Activated T-helper 17 cell treated with anti-CD3 and anti-CD28 coated beads, Interleukin-2, amount 50 U/mL, for 72 hours (primary cell): ENCODE results near the gene RASA3. TPM values are rescaled to one million over a fixed set of nuclear protein-coding genes. Genes with fewer than 3 reads are reported as not detected.

Experiments used
- ATAC-seq: fragments of 150-1000 bp; cut with Tn5 transposase; replicated peaks from 2 replicates; pipeline ENCODE4 v1.10.0; 2021; ENCODE audit warnings: mild to moderate bottlenecking, moderate library complexity
- H3K27ac Mint-ChIP-seq: one replicate; pipeline ENCODE4 v1.8.0; 2022; ENCODE audit warnings: mixed read lengths
- H3K27me3 Mint-ChIP-seq: one replicate; pipeline ENCODE4 v1.8.0; 2022; ENCODE audit warnings: mixed read lengths
- H3K36me3 Mint-ChIP-seq: one replicate; pipeline ENCODE4 v1.8.0; 2022; ENCODE audit warnings: low read depth, mild to moderate bottlenecking, mixed read lengths
- H3K4me1 Mint-ChIP-seq: one replicate; pipeline ENCODE4 v1.8.0; 2022; ENCODE audit warnings: mixed read lengths
- H3K4me3 Mint-ChIP-seq: one replicate; pipeline ENCODE4 v1.8.0; 2022; ENCODE audit warnings: mild to moderate bottlenecking, mixed read lengths
- H3K9me3 Mint-ChIP-seq: one replicate; pipeline ENCODE4 v1.8.0; 2022; ENCODE audit warnings: mixed read lengths
- total RNA-seq, 2 donors: library from RNA; stranded (reverse); gene quantifications; one replicate each; pipeline ENCODE4 v1.2.3, GENCODE V29; 2022

Gene RASA3
- total RNA-seq, 2 donors from 2014 or later: 18.4 to 62.5 TPM

DNA sequence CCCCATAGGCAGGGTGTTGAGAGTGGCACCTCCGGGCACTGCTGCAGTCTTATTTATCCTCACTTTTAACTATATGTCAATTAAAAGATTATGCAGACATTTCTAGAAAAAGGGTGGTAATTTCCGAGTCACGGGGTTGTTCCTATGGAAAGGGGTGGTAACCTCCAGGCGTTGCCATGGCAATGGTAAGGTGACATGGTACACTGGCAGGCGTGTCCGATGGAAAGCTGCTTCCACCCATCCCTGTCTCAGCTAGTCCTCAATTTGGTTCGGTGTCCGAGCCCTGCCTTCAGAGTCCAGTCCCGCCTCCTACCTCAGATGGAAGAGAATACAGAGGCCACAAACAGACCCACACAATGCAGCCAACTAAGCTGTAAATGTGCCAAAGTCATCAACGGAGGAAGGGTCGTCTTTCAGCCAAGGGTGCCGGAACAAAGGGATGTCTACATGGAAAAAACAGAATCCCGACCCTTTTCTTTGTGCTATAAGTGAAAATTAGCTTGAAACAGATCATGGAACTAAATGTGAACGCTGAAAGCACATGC is 85.9 kb downstream of the RASA3 start:
- peaks cover 38% of the 10 kb centered on the region for H3K4me1 Mint-ChIP-seq
- H3K27ac Mint-ChIP-seq: peak overlapping the region; percentile 33
- peaks cover 69% of the 10 kb centered on the region for H3K36me3 Mint-ChIP-seq
- H3K27me3 Mint-ChIP-seq: no peaks in the 10 kb centered on the region
- peak overlapping the region; percentile 41 for H3K4me3 Mint-ChIP-seq
- no peak for ATAC-seq
- no peaks in the 10 kb centered on the region for H3K9me3 Mint-ChIP-seq

DNA sequence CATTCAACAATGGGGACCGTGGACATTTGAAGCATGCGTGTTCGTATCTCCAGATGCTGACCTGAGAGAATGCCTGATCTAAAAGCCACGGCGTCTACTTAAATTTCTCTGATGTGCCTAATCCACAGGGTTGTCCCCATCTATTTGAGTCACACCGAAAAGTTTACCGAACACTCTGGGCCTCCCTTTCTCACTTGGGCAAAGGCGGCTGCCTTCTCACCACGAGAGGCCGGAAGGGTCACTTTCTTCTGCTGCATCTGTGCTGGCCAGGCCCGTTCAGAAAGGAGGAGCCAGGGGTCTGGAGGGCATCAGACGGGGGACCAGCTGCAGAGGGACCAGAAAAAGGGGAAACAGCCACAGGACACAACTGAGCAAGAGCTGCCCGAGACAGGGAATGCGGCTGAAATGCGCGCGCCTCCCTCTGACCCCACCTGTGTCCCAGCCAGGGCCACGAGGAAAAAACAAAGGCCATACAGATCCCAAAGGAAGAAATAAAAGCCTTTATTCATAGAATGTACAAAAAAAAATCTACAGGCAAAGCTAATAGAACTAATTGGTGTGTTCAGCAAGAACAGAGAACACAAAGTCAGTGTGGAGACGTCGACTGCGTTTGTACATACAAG is 87.2 kb downstream of the RASA3 start:
- Mint-ChIP-seq H3K27ac (peak overlapping the region; percentile 33), H3K9me3 (no peaks in the 10 kb centered on the region), H3K36me3 (peaks cover 77% of the 10 kb centered on the region), H3K4me1 (peaks cover 38% of the 10 kb centered on the region), H3K27me3 (no peaks in the 10 kb centered on the region), H3K4me3 (peak overlapping the region; percentile 6)
- ATAC-seq: no peak

DNA sequence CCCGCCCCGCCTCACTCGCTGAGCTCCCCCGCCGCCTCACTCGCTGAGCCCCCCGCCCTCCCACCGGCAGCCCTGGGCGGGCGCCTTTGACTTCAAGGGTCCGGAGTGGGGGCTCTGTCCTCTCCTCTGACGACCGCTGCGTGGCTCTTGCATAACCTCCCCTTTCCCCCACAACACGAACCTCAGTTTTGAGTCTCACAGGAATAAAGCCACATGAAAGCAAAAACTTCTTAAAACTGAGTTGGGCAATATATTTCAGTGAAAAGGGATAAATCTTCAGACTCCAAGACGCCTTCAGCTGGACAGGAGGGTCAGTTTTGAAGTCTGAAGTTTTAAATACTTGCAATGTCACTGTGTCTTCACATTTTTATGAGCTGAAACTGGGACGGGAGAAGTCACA is 87.9 kb downstream of the RASA3 start:
- no peak overlapping the region for H3K4me3 Mint-ChIP-seq
- H3K36me3 Mint-ChIP-seq: peaks cover 73% of the 10 kb centered on the region
- no peaks in the 10 kb centered on the region for H3K9me3 Mint-ChIP-seq
- no peak for ATAC-seq
- H3K27me3 Mint-ChIP-seq: no peaks in the 10 kb centered on the region
- H3K4me1 Mint-ChIP-seq: peaks cover 35% of the 10 kb centered on the region
- peak overlapping the region; percentile 33 for H3K27ac Mint-ChIP-seq

DNA sequence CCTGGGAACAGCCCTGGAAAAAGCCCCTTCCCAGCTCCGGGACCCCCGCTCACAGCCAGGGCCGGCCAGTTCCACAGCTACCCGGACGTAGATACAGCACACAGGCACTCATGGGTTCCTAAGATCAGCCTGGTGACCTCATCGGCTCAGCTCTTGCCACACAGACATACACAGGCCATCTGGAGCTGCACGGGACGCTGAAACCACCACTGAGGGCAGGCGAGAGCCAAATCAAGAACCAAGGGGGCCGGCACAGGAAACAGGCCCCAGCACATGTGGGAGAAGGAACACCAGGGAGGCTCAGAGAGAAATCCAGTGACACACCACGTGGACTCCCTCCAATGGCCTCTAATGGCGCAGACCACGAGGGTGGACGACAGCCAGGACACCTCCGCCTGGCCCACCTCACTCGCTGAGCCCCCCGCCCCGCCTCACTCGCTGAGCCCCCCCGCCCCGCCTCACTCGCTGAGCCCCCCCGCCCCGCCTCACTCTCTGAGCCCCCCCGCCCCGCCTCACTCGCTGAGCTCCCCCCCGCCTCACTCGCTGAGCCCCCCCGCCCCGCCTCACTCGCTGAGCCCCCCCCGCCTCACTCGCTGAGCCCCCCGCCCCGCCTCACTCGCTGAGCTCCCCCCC is 88.9 kb downstream of the RASA3 start:
- H3K27ac Mint-ChIP-seq: peak overlapping the region; percentile 56
- H3K36me3 Mint-ChIP-seq: peaks cover 66% of the 10 kb centered on the region
- H3K27me3 Mint-ChIP-seq: no peaks in the 10 kb centered on the region
- no peaks in the 10 kb centered on the region for H3K9me3 Mint-ChIP-seq
- no peak overlapping the region for H3K4me3 Mint-ChIP-seq
- ATAC-seq: peak; percentile 59
- peaks cover 27% of the 10 kb centered on the region for H3K4me1 Mint-ChIP-seq

DNA sequence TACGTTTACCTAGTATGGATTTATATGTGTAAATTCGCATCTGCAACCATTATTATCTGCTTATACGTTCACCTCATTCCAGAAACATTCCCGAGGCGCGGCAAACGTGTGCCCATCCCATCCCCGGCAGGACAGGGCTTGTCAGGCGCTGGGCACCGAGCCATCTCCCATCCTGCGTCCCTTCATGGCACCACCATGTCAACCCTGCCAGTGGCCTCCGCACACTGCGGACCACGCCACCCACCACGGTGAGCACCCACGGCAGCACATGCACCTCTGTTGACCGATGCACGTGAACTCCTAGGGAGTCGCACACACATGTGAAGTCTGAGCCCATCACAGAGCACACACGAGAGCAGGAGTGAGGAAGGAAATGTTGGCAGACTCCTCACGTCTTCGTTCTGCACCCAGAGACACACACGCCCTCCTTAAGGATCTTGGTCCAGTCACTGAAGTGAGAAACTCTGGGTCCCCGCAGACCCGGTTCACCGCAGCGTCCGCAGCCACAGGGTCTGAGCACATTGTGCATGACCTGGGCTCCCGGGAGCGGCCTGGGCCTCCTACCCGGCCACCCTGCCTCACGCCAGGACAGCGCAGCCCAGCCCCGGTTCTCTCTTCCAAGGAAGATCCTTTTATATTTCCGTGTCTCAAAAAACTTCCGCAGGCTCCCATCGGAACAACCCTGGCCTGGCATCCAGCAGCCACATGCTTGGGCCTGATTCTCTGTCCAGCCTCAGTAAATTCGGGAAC is 90.2 kb downstream of the RASA3 start:
- H3K27me3 Mint-ChIP-seq: no peaks in the 10 kb centered on the region
- H3K9me3 Mint-ChIP-seq: no peaks in the 10 kb centered on the region
- no peak for ATAC-seq
- peaks cover 25% of the 10 kb centered on the region for H3K4me1 Mint-ChIP-seq
- H3K4me3 Mint-ChIP-seq: no peak overlapping the region
- H3K36me3 Mint-ChIP-seq: peaks cover 67% of the 10 kb centered on the region
- no peak overlapping the region for H3K27ac Mint-ChIP-seq

DNA sequence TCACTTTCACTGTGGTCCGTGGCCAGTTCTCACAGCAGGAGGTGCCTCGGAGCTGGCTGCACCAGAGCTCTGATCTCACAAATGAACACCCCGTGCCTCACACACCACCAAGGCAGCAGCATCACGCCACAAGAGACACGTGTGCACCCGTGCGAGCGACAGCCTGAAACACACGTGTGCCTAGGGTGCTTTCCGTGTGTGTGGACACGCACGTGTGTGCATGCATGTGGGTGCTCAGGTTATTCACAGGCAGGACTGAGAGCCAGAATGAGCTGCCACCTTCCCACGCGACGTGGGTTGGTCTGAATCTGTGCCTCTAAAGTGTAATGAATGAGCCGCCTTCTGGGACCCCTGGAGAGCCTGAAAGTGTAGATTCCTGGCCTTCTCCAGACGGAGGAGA is 90.9 kb downstream of the RASA3 start:
- no peak overlapping the region for H3K4me3 Mint-ChIP-seq
- ATAC-seq: no peak
- H3K4me1 Mint-ChIP-seq: peaks cover 20% of the 10 kb centered on the region
- no peaks in the 10 kb centered on the region for H3K27me3 Mint-ChIP-seq
- peaks cover 67% of the 10 kb centered on the region for H3K36me3 Mint-ChIP-seq
- H3K9me3 Mint-ChIP-seq: no peaks in the 10 kb centered on the region
- H3K27ac Mint-ChIP-seq: no peak overlapping the region

DNA sequence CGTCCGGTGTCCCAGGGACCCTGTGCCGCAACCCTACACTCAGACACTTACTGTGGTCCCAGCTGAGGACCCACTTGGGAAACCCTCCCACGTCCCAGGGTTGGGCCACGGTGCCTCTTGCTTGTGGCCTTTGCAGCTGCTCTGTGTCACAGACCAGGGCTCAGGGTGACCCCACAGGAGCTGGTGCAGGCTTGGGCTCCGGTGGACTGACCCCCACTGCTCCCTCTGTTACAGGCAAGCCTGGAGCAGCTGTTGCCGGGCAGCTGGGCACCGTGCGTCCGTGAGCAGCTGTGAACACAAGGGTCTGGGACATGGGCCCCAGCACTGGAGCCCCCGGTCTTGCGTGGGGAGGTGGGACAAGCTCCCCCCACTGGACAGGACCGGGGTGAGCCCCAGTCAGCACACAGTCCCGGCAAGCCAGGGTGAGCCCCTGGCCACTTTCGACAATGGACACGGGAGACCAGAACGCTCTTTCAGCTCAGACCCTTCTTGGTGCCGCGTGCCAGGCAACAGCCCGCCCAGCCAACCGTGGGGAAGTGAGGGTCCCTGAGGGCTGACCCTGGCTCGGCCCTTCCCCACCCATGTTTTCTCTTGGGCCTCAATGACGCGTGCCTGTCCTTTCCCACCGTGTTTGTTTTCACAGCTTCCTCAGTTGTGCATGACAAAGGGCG is 92.8 kb downstream of the RASA3 start:
- Mint-ChIP-seq H3K9me3 (no peaks in the 10 kb centered on the region), H3K4me1 (peaks cover 3% of the 10 kb centered on the region), H3K27ac (no peak overlapping the region), H3K27me3 (no peaks in the 10 kb centered on the region), H3K36me3 (peaks cover 67% of the 10 kb centered on the region), H3K4me3 (no peak overlapping the region)
- ATAC-seq: no peak

- ATAC-seq: no peak
- Mint-ChIP-seq H3K9me3 (no peaks in the 10 kb centered on the region), H3K27me3 (no peaks in the 10 kb centered on the region), H3K4me1 (no peaks in the 10 kb centered on the region), H3K27ac (no peak overlapping the region), H3K4me3 (no peak overlapping the region), H3K36me3 (peaks cover 65% of the 10 kb centered on the region)
Observed at GRCh38 chr13:114038900-114039299, 93.5 kb downstream of the RASA3 start.

DNA sequence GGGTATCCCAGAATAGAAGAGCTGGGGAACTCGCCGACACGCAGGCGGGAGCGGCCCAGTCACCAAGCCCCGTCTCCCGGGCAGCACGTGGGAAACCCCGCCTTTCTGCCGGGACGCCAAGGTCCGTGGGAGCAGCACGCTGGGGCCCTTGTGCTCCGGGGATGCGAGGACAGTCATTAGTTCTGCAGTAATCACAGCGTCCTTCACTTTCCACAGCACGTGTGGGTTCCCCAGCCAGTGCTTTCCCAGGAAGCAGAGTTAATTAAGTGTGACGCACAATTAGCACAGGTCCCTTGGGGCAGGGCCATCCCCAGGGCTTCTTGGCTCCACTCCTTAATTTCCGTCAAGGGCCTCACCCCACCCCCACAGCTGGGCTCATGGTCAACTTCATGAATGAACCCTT is 94.2 kb downstream of the RASA3 start:
- H3K27me3 Mint-ChIP-seq: no peaks in the 10 kb centered on the region
- H3K9me3 Mint-ChIP-seq: no peaks in the 10 kb centered on the region
- no peak overlapping the region for H3K27ac Mint-ChIP-seq
- H3K4me3 Mint-ChIP-seq: no peak overlapping the region
- H3K36me3 Mint-ChIP-seq: peaks cover 62% of the 10 kb centered on the region
- no peaks in the 10 kb centered on the region for H3K4me1 Mint-ChIP-seq
- ATAC-seq: no peak

DNA sequence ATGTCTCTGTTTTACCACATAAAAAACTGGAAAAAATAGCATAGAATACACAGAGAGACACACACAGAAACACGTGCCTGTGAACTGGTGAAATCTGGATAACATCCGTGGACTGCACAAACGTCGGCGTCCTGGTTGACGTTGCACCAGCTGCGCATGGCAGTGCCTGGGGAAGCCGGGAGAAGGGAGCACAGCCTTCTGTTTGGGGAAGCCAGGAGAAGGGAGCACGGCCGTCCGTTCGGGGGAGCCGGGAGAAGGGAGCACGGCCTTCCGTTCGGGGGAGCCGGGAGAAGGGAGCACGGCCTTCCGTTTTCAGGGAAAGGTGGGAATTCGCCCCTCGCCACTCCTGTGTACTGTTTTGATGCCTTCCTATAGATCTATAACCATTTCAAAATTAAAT is 94.7 kb downstream of the RASA3 start:
- no peaks in the 10 kb centered on the region for H3K27me3 Mint-ChIP-seq
- H3K4me1 Mint-ChIP-seq: no peaks in the 10 kb centered on the region
- no peak overlapping the region for H3K4me3 Mint-ChIP-seq
- peaks cover 57% of the 10 kb centered on the region for H3K36me3 Mint-ChIP-seq
- no peak for ATAC-seq
- no peaks in the 10 kb centered on the region for H3K9me3 Mint-ChIP-seq
- H3K27ac Mint-ChIP-seq: no peak overlapping the region

DNA sequence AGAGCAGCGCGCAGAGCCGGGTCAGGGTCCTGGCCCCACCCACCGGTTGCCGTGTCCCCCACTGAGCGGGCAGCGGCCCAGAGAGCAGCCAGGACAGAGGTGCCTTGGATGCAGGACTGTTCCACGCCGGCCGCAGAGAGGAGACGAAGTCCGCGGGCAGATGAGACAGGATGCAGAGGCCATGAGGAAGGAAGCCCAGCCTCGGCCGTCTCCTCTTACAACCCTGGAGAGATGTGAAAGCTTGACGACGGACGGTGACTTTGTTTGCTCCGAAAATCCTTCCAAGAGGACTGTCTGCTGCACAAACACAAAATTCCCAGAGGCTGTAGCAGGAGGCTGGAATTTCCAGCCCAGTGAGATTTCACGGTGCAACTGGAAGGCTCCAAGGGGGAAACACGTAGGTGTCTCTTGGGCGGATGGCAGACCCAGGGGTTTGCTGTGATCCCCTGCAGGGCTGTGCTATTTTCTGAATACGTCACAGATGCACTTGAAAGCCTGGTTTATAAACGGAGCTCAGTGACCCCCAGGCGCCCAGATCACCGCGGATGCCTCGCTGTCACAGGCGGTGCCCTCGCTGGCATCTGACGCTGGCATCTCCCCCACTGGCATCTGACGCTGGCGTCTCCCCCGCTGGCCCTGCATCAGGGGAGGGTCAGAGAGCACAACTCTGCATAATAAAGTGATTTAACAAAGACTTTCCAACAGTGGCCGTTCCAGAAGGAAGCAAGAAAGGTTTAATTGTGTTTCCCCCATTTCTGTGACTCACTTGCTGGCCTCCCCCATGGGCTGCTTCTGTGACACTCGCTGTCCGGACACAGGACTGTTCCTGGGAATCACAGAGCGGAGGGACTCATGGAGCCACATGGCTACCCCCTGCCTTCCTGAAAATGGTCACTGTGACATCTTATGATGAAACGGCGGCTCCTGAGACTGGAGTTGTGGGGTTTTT is 96.6 kb downstream of the RASA3 start:
- Mint-ChIP-seq H3K4me3 (no peak overlapping the region), H3K27me3 (no peaks in the 10 kb centered on the region), H3K4me1 (peaks cover 6% of the 10 kb centered on the region), H3K27ac (peak overlapping the region; percentile 70), H3K9me3 (no peaks in the 10 kb centered on the region), H3K36me3 (peaks cover 41% of the 10 kb centered on the region)
- no peak for ATAC-seq

DNA sequence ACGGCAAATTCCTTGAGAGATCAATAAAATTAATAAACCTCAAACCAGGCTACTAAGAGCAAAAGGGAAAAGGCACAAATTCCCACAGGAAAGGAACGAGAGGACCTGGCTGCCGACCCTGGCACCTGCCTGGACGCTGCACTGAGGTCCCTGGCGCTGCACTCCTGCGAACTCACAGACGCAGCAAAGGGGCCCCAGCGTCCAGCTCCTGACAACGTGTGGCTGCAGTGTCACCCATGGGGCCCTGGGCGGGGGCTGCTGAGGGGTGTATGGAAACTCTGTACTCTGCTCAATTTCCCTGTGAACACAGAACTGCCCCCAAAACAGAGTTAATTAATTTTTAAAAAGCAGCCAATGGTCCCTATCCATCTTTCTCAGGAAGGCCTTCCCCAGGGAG is 97.2 kb downstream of the RASA3 start:
- Mint-ChIP-seq H3K36me3 (peaks cover 38% of the 10 kb centered on the region), H3K9me3 (no peaks in the 10 kb centered on the region), H3K4me3 (no peak overlapping the region), H3K27me3 (no peaks in the 10 kb centered on the region), H3K4me1 (peaks cover 10% of the 10 kb centered on the region), H3K27ac (peak overlapping the region; percentile 49)
- ATAC-seq: no peak

- no peak overlapping the region for H3K4me3 Mint-ChIP-seq
- peaks cover 10% of the 10 kb centered on the region for H3K4me1 Mint-ChIP-seq
- no peaks in the 10 kb centered on the region for H3K9me3 Mint-ChIP-seq
- peaks cover 45% of the 10 kb centered on the region for H3K36me3 Mint-ChIP-seq
- peak overlapping the region; percentile 49 for H3K27ac Mint-ChIP-seq
- ATAC-seq: no peak
- H3K27me3 Mint-ChIP-seq: no peaks in the 10 kb centered on the region
Observed at GRCh38 chr13:114034481-114034891, 97.9 kb downstream of the RASA3 start.
